HG02970 (cell line): ENCODE data around the gene ANKS4B.
A peak's percentile ranks its signal among the peaks of the same experiment; 100 is the strongest.
"Not testable (repeated sequence)": the region's sequence is repeated elsewhere in the genome, so short reads cannot be mapped to it uniquely, and the experiment has no call there.

Experiments
- ATAC-seq: cut with Tn5 transposase; IDR thresholded peaks from one replicate; pipeline ENCODE4 v1.9.1; 2021; ENCODE audit warnings: mild to moderate bottlenecking, moderate library complexity, moderate number of reproducible peaks; ENCODE audit not compliant: unreplicated experiment, low FRiP score

Gene ANKS4B

DNA sequence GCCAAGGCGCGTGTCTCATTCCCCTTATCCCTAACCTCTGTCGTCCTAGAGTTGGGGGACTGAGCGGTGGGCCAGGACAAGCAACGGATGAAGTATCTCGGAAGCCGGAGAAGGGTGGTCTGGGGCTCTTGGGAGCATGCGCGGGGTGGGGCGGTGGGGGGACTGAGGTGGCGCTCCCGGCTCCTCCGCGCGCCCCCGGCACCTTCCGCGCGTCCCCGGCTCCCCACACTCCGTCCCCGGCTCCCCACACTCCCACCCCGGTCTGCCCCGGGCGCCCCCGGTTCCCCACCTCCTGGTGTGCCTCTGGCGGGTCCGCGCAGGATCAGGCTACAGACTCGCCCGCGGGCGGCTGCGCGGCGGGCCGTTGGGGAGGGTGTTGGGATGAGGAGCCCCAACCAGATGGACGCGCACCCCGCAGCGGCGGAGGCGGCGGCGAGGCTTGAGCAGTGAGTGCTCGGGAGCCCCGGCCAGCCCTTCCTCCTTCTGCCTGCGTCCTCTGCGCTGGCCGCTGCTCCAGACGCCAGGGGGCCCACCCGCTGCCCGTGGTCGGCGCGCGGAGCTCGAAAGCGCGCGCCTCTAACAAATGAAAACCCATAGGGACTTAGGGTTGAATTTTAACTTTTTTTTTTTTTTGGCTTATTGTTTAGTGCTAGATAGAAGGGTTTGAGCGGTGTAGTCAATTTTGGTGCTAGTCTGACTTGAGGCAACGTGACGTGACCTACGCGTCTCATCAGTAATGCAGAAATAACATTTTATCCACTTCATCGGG lies 50.2 kb downstream of the ANKS4B start:
- ATAC-seq = no peak

DNA sequence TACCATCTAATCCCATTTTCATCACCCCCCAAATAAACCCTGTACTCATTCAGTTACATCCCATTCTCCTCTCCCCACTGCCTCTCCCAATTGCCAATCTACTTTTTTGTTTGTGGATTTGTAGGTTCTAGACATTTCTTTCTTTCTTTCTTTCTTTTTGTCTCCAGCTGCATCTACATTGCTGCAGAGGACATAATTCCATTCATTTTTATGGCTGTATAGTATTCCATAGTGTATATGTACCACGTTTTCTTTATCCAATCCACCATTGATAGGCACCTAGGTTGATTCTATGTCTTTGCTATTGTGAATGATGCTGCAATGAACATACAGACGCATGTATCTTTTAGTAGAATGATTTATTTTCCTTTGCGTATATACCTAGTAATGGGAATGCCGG lies 50.9 kb downstream of the ANKS4B start:
- ATAC-seq = no peak

DNA sequence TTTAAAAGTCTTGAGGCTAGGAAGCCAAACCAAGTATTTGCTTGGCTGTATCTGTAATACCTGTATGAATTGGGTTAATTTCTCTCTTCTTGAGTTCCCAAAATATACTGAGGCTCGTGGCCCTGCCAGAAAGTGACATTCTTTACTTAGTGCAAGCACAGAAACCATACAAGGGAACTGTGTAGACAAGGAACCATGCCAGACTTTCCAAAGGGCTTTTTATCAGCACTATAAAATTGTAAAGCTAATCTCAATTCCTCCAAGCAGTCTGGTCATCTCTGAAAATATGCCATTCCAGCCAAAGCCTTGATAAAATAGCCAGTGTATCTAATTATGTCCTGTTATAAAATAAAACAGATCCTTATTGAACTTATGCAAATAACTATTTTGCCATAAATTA lies 51.8 kb downstream of the ANKS4B start:
- ATAC-seq = no peak

DNA sequence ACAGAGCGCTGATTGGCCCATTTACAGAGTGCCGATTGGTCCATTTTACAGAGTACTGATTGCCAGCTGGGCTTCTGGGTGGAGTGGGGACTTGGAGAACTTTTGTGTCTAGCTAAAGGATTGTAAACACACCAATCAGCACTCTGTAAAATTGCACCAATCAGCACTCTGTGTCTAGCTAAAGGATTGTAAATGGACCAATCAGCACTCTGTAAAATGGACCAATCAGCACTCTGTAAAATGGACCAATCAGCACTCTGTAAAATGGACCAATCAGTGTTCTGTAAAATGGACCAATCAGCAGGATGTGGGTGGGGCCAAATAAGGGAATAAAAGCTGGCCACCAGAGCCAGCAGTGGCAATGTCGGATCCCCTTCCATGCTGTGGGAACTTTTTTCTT lies 56.3 kb downstream of the ANKS4B start:
- not testable (repeated sequence) for ATAC-seq

DNA sequence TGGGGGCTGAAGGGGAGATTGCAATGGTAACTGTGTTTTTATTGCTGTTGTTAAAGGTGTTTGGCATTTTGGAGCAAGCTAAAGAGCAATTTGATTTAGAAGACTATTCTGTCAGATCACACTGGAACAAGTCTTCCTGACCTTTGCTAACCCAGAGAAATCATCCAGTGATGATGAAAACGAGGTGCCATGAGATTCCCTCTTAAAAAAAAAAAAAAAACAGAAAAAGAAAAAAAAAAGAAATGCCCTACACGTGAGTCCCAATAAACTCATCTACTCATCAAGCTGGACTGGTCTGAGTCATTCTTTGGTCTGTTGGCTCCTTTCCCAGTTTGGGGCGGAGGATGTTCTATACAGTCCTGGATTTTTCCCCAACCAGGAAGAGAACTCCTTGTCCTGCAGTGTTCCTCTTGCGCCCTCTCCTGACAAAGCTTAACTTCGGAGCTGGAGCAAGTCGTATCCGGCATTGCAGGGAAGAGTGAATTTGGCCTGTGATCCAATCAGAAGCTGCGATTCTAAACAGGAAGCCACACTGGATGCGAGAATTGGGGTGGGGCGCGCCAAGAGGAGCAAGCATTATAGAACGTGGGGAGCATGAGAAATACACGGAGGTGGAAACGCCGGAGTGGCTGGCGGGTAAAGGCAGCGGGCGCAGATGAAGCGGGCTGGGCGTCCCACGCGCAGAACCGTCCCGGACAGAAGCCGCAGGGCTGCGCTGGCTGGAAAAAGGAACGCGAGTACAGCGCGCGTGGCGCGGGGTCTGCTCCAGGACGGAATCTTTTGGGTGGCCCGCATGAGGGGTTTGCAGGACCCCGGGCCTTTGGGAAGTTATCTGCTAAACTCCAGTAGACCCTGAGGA lies 67.0 kb downstream of the ANKS4B start:
- ATAC-seq = peak; percentile 45

DNA sequence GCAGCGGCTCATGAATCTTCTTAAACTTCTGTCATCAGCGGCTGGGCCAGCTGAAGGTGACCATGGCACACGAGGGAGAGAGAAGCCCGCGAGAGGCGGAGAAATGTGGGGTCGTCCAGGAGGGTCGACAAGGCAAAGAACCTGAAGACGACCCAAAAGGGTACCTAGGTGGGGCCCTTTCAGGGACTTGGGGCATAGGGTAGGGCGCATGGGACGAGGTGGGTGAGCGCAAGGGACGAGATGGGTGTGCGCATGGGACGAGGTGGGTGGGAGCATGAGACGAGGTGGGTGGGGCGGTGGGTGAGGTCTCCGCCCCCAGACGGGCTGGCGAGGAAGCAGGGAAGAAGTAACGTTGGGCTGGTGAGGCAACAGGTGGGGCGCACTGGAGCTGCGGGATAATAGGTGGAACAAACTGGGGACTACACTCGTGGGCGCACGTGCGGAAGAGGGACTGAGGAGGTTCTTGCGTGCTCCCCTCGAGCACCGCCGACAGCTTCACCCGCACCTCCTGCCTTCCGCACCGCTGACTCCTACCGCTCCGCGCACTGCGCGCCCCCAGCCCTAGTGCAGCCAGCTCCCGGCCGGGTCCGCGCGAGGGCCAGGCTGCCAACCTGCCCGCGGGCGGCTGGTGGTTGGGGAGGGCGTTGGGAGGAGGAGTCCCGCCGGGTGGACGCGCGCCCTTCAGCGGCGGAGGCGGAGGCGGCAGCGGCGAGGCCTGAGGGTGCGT lies 67.8 kb downstream of the ANKS4B start:
- ATAC-seq = peak; percentile 54

DNA sequence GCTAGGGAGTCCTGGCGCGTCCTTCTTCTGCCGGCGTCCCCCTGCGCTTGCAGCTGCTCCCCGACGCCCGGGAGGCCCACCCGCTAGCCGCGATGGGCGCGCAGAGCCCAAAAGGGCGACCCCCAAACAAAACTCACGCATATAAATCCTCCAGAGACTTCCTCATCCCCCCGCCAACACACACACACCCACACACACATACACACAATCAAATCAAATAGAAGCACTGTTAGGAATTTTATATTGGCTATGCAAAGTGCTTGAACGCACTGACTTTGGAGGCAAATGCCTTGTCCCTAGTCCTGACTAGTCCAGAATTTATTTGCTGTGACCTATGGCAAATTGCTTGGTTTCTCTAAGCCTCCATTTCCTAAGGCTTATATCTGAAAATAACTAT lies 68.4 kb downstream of the ANKS4B start:
- ATAC-seq = no peak

DNA sequence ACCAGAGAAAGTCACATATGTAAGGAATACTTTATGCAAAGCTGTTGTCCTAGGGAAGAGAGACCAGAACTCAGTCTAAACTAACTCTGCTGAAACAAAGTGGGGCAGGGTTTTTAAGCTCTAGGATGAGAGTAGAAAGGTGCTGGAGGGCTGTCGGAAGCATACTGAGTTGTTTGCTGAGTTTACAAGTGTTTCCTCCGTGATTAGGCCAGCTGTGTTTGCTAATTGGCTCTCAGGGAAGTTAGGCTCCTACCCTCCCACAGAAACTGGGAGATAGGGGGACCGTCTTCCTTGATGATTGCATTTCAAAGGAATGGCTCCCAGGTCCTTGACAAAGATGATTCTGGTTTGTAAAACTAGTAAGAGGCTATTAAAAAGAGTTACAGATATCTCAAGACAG lies 69.0 kb downstream of the ANKS4B start:
- no peak for ATAC-seq

DNA sequence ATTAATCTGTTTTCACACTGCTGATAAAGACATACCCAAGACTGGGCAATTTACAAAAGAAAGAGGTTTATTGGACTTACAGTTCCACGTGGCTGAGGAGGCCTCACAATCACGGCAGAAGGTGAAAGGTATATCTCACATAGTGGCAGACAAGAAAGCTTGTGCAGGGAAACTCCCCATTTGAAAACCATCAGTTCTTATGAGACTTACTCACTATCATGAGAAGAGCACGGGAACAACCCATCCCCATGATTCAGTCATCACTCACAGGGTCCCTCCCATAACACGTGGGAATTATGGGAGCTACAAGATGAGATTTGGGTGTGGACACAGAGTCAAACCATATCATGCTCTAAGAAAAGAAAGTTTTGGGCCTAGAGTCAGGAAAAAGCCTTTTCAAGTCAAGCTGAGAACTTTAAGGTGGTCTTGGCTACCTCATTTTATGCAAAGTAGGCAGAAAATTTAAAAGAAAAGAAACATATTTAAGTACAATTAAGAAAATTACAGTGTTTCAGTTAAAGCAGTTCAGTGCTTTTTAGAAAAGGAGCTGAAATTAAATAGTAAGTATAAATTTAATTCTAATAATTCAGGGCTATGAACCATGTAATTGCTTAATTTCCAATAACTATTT lies 69.5 kb downstream of the ANKS4B start:
- no peak for ATAC-seq
